Esophagus (tissue), 2 donors: ENCODE data around the gene FBXO8. TPM values are rescaled to one million over a fixed set of nuclear protein-coding genes. Genes with fewer than 3 reads are reported as not detected.
A peak's percentile ranks its signal among the peaks of the same experiment; 100 is the strongest.

Experiments
- H3K27ac ChIP-seq, 2 donors: one replicate each; pipeline ENCODE4 v1.5.1; 2013; ENCODE audit warnings: low read depth in 2 of 2, mild to moderate bottlenecking in 2 of 2, inconsistent platforms in 1 of 2, low read length in 1 of 2, moderate library complexity in 1 of 2
- H3K27me3 ChIP-seq, 2 donors: one replicate each; pipeline ENCODE4 v1.6.1; 2013; ENCODE audit warnings: low read length in 2 of 2, control low read depth in 1 of 2, mild to moderate bottlenecking in 1 of 2; ENCODE audit not compliant: insufficient read depth in 2 of 2, control insufficient read depth in 1 of 2
- H3K36me3 ChIP-seq, 2 donors: one replicate each; pipeline ENCODE4 v1.6.1; 2013; ENCODE audit warnings: low read length in 1 of 2; ENCODE audit not compliant: control insufficient read depth in 2 of 2, insufficient read depth in 2 of 2
- H3K4me1 ChIP-seq, 2 donors: one replicate each; pipeline ENCODE4 v1.6.1; 2013; ENCODE audit warnings: low read length in 1 of 2; ENCODE audit not compliant: control insufficient read depth in 2 of 2, insufficient read depth in 2 of 2
- H3K4me3 ChIP-seq, 2 donors: one replicate each; pipeline ENCODE4 v1.5.1; 2013; ENCODE audit warnings: low read length in 2 of 2, mild to moderate bottlenecking in 2 of 2, low read depth in 1 of 2, moderate library complexity in 1 of 2
- H3K9me3 ChIP-seq, 2 donors: one replicate each; pipeline ENCODE4 v1.6.1; 2013; ENCODE audit warnings: mild to moderate bottlenecking in 2 of 2, low read depth in 1 of 2, low read length in 1 of 2, moderate library complexity in 1 of 2; ENCODE audit not compliant: control insufficient read depth in 2 of 2, insufficient read depth in 1 of 2
- WGBS, 2 donors: extraction: QIAGEN DNeasy Blood & Tissue Kit; methylation state at CpG; one replicate each; pipeline ENCODE4 v1.1.7; 2013; 5-methylcytosine and 5-hydroxymethylcytosine counted together
- polyA plus RNA-seq, 2 donors: library from polyadenylated mRNA; stranded (reverse); fragments of 200-250 nt; gene quantifications; one replicate each; pipeline ENCODE4 v1.2.3, GENCODE V29; 2013
- donor health status: healthy with polysubstance abuse.
- donor health status: Bipolar disorder and iron deficiency.

The FBXO8 gene
- polyA plus RNA-seq, 2 donors, result 15.6 to 17.9 TPM

GRCh38 chr4:174215961-174216680, 67.3 kb downstream of the FBXO8 start:
- no peaks in the 10 kb centered on the region for H3K36me3 ChIP-seq
- peaks cover 0 to 3% of the 10 kb centered on the region in 2 donors for H3K9me3 ChIP-seq
- 11 to 15% methylated on average over 11 of the region's 11 CpGs for WGBS, 2 donors
- no peak overlapping the region for H3K27ac ChIP-seq
- H3K4me3 ChIP-seq, result no peak overlapping the region
- peaks cover 0 to 12% of the 10 kb centered on the region in 2 donors for H3K4me1 ChIP-seq
- H3K27me3 ChIP-seq, result peaks cover 3 to 35% of the 10 kb centered on the region in 2 donors

- H3K27ac ChIP-seq, result no peak overlapping the region
- peaks cover 0 to 3% of the 10 kb centered on the region in 2 donors for H3K9me3 ChIP-seq
- H3K36me3 ChIP-seq, result no peaks in the 10 kb centered on the region
- peaks cover 0 to 12% of the 10 kb centered on the region in 2 donors for H3K4me1 ChIP-seq
- peaks cover 5 to 37% of the 10 kb centered on the region in 2 donors for H3K27me3 ChIP-seq
- 21 to 22% methylated on average over 5 of the region's 5 CpGs for WGBS, 2 donors
- H3K4me3 ChIP-seq, result no peak overlapping the region
These were observed 68.4 kb downstream of the FBXO8 start for GRCh38 chr4:174215057-174215456.

GRCh38 chr4:174214101-174214878, 69.2 kb downstream of the FBXO8 start:
- Histone ChIP-seq H3K4me3 (peak overlapping the region in 1 of 2 donors; percentile 36), H3K27me3 (peaks cover 5 to 38% of the 10 kb centered on the region in 2 donors), H3K4me1 (peaks cover 0 to 12% of the 10 kb centered on the region in 2 donors), H3K9me3 (peaks cover 0 to 3% of the 10 kb centered on the region in 2 donors), H3K36me3 (no peaks in the 10 kb centered on the region), H3K27ac (no peak overlapping the region)
- WGBS, 2 donors, result 5 to 8% methylated on average over 47 of the region's 47 CpGs

DNA sequence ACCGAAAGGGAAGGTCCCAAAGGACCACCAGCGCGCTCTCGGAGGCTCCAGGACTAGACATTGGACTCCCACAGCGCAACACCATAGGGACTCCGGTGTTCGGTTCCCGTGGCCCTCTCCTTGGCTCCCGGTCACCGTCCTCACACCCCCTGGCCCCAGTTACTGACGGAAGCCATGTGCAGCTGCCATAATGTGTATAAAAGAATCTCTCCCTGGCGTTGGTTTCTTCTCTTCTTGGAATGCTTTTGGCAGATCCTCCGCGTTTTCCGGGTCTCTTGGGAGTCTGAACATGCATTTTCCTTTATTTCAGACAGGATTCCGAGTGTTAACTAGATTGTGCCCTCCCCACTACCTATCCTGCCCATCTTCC, 69.8 kb downstream of the FBXO8 start:
- peaks cover 0 to 12% of the 10 kb centered on the region in 2 donors for H3K4me1 ChIP-seq
- H3K36me3 ChIP-seq, result no peaks in the 10 kb centered on the region
- peaks cover 5 to 40% of the 10 kb centered on the region in 2 donors for H3K27me3 ChIP-seq
- H3K4me3 ChIP-seq, result peak overlapping the region in 1 of 2 donors; percentile 36
- 6 to 8% methylated on average over 16 of the region's 16 CpGs for WGBS, 2 donors
- peaks cover 0 to 3% of the 10 kb centered on the region in 2 donors for H3K9me3 ChIP-seq
- no peak overlapping the region for H3K27ac ChIP-seq

- peaks cover 0 to 3% of the 10 kb centered on the region in 2 donors for H3K9me3 ChIP-seq
- no peak overlapping the region for H3K27ac ChIP-seq
- H3K4me3 ChIP-seq, result no peak overlapping the region
- H3K4me1 ChIP-seq, result peaks cover 0 to 9% of the 10 kb centered on the region in 2 donors
- H3K36me3 ChIP-seq, result no peaks in the 10 kb centered on the region
- 16 to 17% methylated on average over 5 of the region's 5 CpGs for WGBS, 2 donors
- H3K27me3 ChIP-seq, result peaks cover 5 to 29% of the 10 kb centered on the region in 2 donors
These were observed 71.4 kb downstream of the FBXO8 start for GRCh38 chr4:174212061-174212460.

- H3K4me1 ChIP-seq, result peaks cover 0 to 9% of the 10 kb centered on the region in 2 donors
- peaks cover 5 to 25% of the 10 kb centered on the region in 2 donors for H3K27me3 ChIP-seq
- H3K9me3 ChIP-seq, result peaks cover 0 to 3% of the 10 kb centered on the region in 2 donors
- WGBS, 2 donors, result 16% methylated on average over 23 of the region's 23 CpGs
- H3K4me3 ChIP-seq, result peak overlapping the region in 1 of 2 donors; percentile 11
- no peaks in the 10 kb centered on the region for H3K36me3 ChIP-seq
- no peak overlapping the region for H3K27ac ChIP-seq
These were observed 71.8 kb downstream of the FBXO8 start for GRCh38 chr4:174211622-174212044.

GRCh38 chr4:174210952-174211490, 72.4 kb downstream of the FBXO8 start:
- peaks cover 5 to 22% of the 10 kb centered on the region in 2 donors for H3K27me3 ChIP-seq
- peaks cover 0 to 3% of the 10 kb centered on the region in 2 donors for H3K9me3 ChIP-seq
- H3K27ac ChIP-seq, result no peak overlapping the region
- H3K36me3 ChIP-seq, result no peaks in the 10 kb centered on the region
- H3K4me3 ChIP-seq, result no peak overlapping the region
- peaks cover 0 to 9% of the 10 kb centered on the region in 2 donors for H3K4me1 ChIP-seq
- WGBS, 2 donors, result 64 to 71% methylated on average over 6 of the region's 6 CpGs

DNA sequence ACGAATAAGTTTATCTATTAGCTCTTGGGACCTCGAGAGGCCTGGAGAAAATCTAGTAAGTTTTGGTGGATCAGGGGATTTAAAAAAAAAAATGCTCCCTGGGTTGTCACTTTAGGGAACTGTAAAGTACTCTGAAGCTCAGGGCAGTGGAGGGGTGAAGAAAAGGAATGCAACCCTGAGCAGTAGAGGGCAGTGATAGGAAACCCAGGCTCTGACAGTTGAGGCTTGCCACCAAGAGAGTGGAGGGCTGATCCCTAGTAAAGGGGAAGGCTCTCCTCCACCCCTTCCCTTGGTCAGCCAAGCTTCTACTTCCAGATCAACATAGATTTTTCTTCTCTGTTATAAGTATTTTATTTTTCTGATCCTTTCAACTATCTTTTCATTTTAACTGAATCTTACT, 73.1 kb downstream of the FBXO8 start:
- Histone ChIP-seq H3K27me3 (peaks cover 5 to 22% of the 10 kb centered on the region in 2 donors), H3K27ac (no peak overlapping the region), H3K36me3 (no peaks in the 10 kb centered on the region), H3K4me1 (peaks cover 0 to 9% of the 10 kb centered on the region in 2 donors), H3K4me3 (no peak overlapping the region), H3K9me3 (peaks cover 0 to 3% of the 10 kb centered on the region in 2 donors)
- 68 to 69% methylated on average over 2 of the region's 2 CpGs for WGBS, 2 donors

- peaks cover 0 to 8% of the 10 kb centered on the region in 2 donors for H3K4me1 ChIP-seq
- peaks cover 0 to 3% of the 10 kb centered on the region in 2 donors for H3K9me3 ChIP-seq
- whole genome bisulfite sequencing, 2 donors, result 22 to 38% methylated on average over 1 of the region's 1 CpG
- no peak overlapping the region for H3K27ac ChIP-seq
- no peak overlapping the region for H3K4me3 ChIP-seq
- H3K36me3 ChIP-seq, result no peaks in the 10 kb centered on the region
- peaks cover 5 to 20% of the 10 kb centered on the region in 2 donors for H3K27me3 ChIP-seq
These were observed 74.1 kb downstream of the FBXO8 start for GRCh38 chr4:174209341-174209740.
